CD14-positive monocyte (primary cell): ENCODE measurements around the gene RPS15. TPM values are rescaled to one million over a fixed set of nuclear protein-coding genes. Genes with fewer than 3 reads are reported as not detected.
A peak's percentile ranks its signal among the peaks of the same experiment; 100 is the strongest.

Source experiments
- DNase-seq, 3 donors: peaks; one replicate each; pipeline ENCODE4 v3.0.0-alpha.2; 2011 to 2022
- H2AFZ ChIP-seq: 2 replicates; pipeline ENCODE4 v1.6.0; 2012; ENCODE audit warnings: mild to moderate bottlenecking, low read depth, low read length, inconsistent platforms; ENCODE audit not compliant: insufficient read depth, poor library complexity, severe bottlenecking
- H3K27ac ChIP-seq, 2 donors: 1 replicate in 1 of 2; 2 replicates in 1 of 2; pipeline ENCODE4 v1.5.1; 2012 to 2013; ENCODE audit warnings: low read length in 2 of 2, control low read depth in 1 of 2, inconsistent platforms in 1 of 2, low read depth in 1 of 2, mild to moderate bottlenecking in 1 of 2
- H3K27me3 ChIP-seq, 2 donors: one replicate each; pipeline versions ENCODE4 v1.6.0 to v1.6.1; 2011 to 2013; ENCODE audit warnings: low read length in 2 of 2; ENCODE audit not compliant: control insufficient read depth in 2 of 2, insufficient read depth in 2 of 2
- H3K36me3 ChIP-seq, 2 donors: replicated peaks in 1 of 2; 1 replicate in 1 of 2; 2 replicates in 1 of 2; pipeline versions ENCODE4 v1.5.1 to v1.6.1; 2012 to 2013; ENCODE audit warnings: low read length in 2 of 2, control low read depth in 1 of 2, inconsistent platforms in 1 of 2, mild to moderate bottlenecking in 1 of 2; ENCODE audit not compliant: insufficient read depth in 2 of 2, control insufficient read depth in 1 of 2
- H3K4me1 ChIP-seq, 2 donors: 1 replicate in 1 of 2; 2 replicates in 1 of 2; pipeline versions ENCODE4 v1.5.1 to v1.6.1; 2012 to 2013; ENCODE audit warnings: low read length in 2 of 2, control low read depth in 1 of 2, inconsistent platforms in 1 of 2, mild to moderate bottlenecking in 1 of 2, moderate library complexity in 1 of 2; ENCODE audit not compliant: insufficient read depth in 2 of 2, control insufficient read depth in 1 of 2
- H3K4me2 ChIP-seq: replicated peaks from 2 replicates; pipeline ENCODE3; 2012; ENCODE audit warnings: low read length, moderate library complexity, mild to moderate bottlenecking; ENCODE audit not compliant: poor library complexity, severe bottlenecking; ENCODE audit errors: extremely low read depth
- H3K4me3 ChIP-seq, 3 experiments: fragments of 200-600 bp in 1 of 3; sonication (generic) in 1 of 3; replicated peaks in 1 of 3; 1 replicate in 2 of 3; 2 replicates in 1 of 3; pipeline ENCODE4 v1.5.1; 2011 to 2013; ENCODE audit warnings: low read length in 3 of 3, mild to moderate bottlenecking in 3 of 3, control low read depth in 2 of 3, low read depth in 2 of 3, inconsistent platforms in 1 of 3, moderate library complexity in 1 of 3
- H3K79me2 ChIP-seq: 2 replicates; pipeline ENCODE4 v1.6.0; 2012; ENCODE audit warnings: mild to moderate bottlenecking, control low read depth, inconsistent platforms, low read length, moderate library complexity; ENCODE audit not compliant: insufficient read depth
- H3K9ac ChIP-seq: 2 replicates; pipeline ENCODE4 v1.6.0; 2017; ENCODE audit warnings: low read length, mild to moderate bottlenecking; ENCODE audit not compliant: insufficient read depth, poor library complexity, severe bottlenecking
- H3K9me3 ChIP-seq, 2 donors: replicated peaks in 1 of 2; 1 replicate in 1 of 2; 2 replicates in 1 of 2; pipeline versions ENCODE4 v1.5.1 to v1.6.1; 2012 to 2013; ENCODE audit warnings: low read length in 2 of 2, control low read depth in 1 of 2; ENCODE audit not compliant: control insufficient read depth in 1 of 2, insufficient read depth in 1 of 2
- H4K20me1 ChIP-seq: 2 replicates; pipeline ENCODE4 v1.6.0; 2012; ENCODE audit warnings: mild to moderate bottlenecking, low read length, control low read depth, moderate library complexity; ENCODE audit not compliant: insufficient read depth
- H3K27ac Mint-ChIP-seq, 7 donors: one replicate each; pipeline ENCODE4 v1.8.0; 2020; ENCODE audit warnings: mild to moderate bottlenecking in 7 of 7, mixed read lengths in 7 of 7, moderate library complexity in 6 of 7, inconsistent platforms in 2 of 7
- H3K27me3 Mint-ChIP-seq, 3 donors: one replicate each; pipeline ENCODE4 v1.8.0; 2021 to 2022; ENCODE audit warnings: low read depth in 3 of 3, mild to moderate bottlenecking in 3 of 3, mixed read lengths in 3 of 3, moderate library complexity in 3 of 3, inconsistent platforms in 1 of 3
- H3K36me3 Mint-ChIP-seq, 2 donors: one replicate each; pipeline ENCODE4 v1.8.0; 2020; ENCODE audit warnings: mixed read lengths in 2 of 2, inconsistent platforms in 1 of 2, mild to moderate bottlenecking in 1 of 2
- H3K4me1 Mint-ChIP-seq: one replicate; pipeline ENCODE4 v1.8.0; 2020; ENCODE audit warnings: mild to moderate bottlenecking, mixed read lengths
- H3K4me3 Mint-ChIP-seq, 2 donors: one replicate each; pipeline ENCODE4 v1.8.0; 2020; ENCODE audit warnings: mild to moderate bottlenecking in 2 of 2, mixed read lengths in 2 of 2, moderate library complexity in 1 of 2
- H3K9me3 Mint-ChIP-seq, 7 donors: one replicate each; pipeline ENCODE4 v1.8.0; 2020 to 2022; ENCODE audit warnings: mixed read lengths in 7 of 7, mild to moderate bottlenecking in 6 of 7, moderate library complexity in 6 of 7, inconsistent platforms in 2 of 7
- CTCF ChIP-seq: fragments of 200-600 bp; IDR thresholded peaks from one replicate; pipeline ENCODE4 v1.8.0; 2022; ENCODE audit warnings: antibody characterized with exemption, mild to moderate bottlenecking
- WGBS: methylation state at CpG from one replicate; pipeline ENCODE4 v1.1.5; 2013; ENCODE audit warnings: missing lambda C conversion rate; ENCODE audit not compliant: insufficient coverage; 5-methylcytosine and 5-hydroxymethylcytosine counted together
- intact Hi-C, 2 donors: fragments of 100-400 bp; cut with micrococcal nuclease; formaldehyde crosslinking; loops; one replicate each; pipeline versions ENCODE4 v1.15.0 to v1.15.1; 2023
- polyA plus RNA-seq, 3 donors: library from polyadenylated mRNA; depleted of rRNA in 1 of 3; unstranded in 2 of 3; stranded (reverse) in 1 of 3; fragments of 300-500 nt in 2 of 3; fragments of >200 nt in 1 of 3; fragmentation: Illumina TruSeq in 2 of 3; gene quantifications; 1 replicate in 2 of 3; 2 replicates in 1 of 3; pipeline ENCODE4 v1.2.3, GENCODE V29; 2012 to 2021

Gene RPS15
- polyA plus RNA-seq, 3 donors: 1,318 to 3,451 (median 1,526) TPM

- no peaks in the 10 kb centered on the region for H3K27me3 ChIP-seq
- no peaks in the 10 kb centered on the region for H3K9me3 ChIP-seq
- peak overlapping the region in 1 of 2 donors; percentile 81 for H3K27ac ChIP-seq
- peak overlapping the region; percentile 15 for H3K9ac ChIP-seq
- intact Hi-C loops: no loop called here
- H2AFZ ChIP-seq: no peak overlapping the region
- Mint-ChIP-seq H3K9me3 (no peaks in the 10 kb centered on the region), H3K36me3 (peaks cover 9 to 30% of the 10 kb centered on the region in 2 donors), H3K4me3 (no peak overlapping the region), H3K4me1 (peaks cover 49% of the 10 kb centered on the region), H3K27me3 (peaks cover 0 to 2% (median 1%) of the 10 kb centered on the region in 3 donors), H3K27ac (peak overlapping the region in 6 of 7 donors; percentile 50 to 65 (median 61))
- H3K4me3 ChIP-seq: peak overlapping the region in 1 of 3 experiments; percentile 87
- peaks cover 68% of the 10 kb centered on the region for H4K20me1 ChIP-seq
- peaks cover 36 to 42% of the 10 kb centered on the region in 2 donors for H3K4me1 ChIP-seq
- 79% methylated on average over 18 of the region's 23 CpGs for WGBS
- no peak for TF ChIP-seq CTCF
- peaks cover 17 to 21% of the 10 kb centered on the region in 2 donors for H3K36me3 ChIP-seq
- peaks cover 76% of the 10 kb centered on the region for H3K79me2 ChIP-seq
- peak overlapping the region; percentile 93 for H3K4me2 ChIP-seq
- no peak for DNase-seq
Measured at GRCh38 chr19:1410136-1410786, 27.9 kb upstream of the RPS15 start.

- intact Hi-C loops: no loop called here
- Mint-ChIP-seq H3K27me3 (peaks cover 0 to 2% (median 1%) of the 10 kb centered on the region in 3 donors), H3K4me3 (no peak overlapping the region), H3K27ac (peak overlapping the region in 6 of 7 donors; percentile 12 to 65 (median 61)), H3K9me3 (no peaks in the 10 kb centered on the region), H3K36me3 (peaks cover 9 to 31% of the 10 kb centered on the region in 2 donors), H3K4me1 (peaks cover 53% of the 10 kb centered on the region)
- no peak overlapping the region for H2AFZ ChIP-seq
- no peak overlapping the region for H3K4me3 ChIP-seq
- WGBS: 94% methylated on average over 7 of the region's 9 CpGs
- peaks cover 73% of the 10 kb centered on the region for H4K20me1 ChIP-seq
- no peaks in the 10 kb centered on the region for H3K9me3 ChIP-seq
- no peaks in the 10 kb centered on the region for H3K27me3 ChIP-seq
- peaks cover 17 to 21% of the 10 kb centered on the region in 2 donors for H3K36me3 ChIP-seq
- no peak for DNase-seq
- H3K4me1 ChIP-seq: peaks cover 41 to 47% of the 10 kb centered on the region in 2 donors
- peaks cover 82% of the 10 kb centered on the region for H3K79me2 ChIP-seq
- H3K9ac ChIP-seq: no peak overlapping the region
- no peak for TF ChIP-seq CTCF
- H3K4me2 ChIP-seq: no peak overlapping the region
- peak overlapping the region; percentile 17 to 81 for H3K27ac ChIP-seq
Measured at GRCh38 chr19:1410789-1411188, 27.4 kb upstream of the RPS15 start.
